ENCODE measurements around the gene MAGOHB.
"Not testable (repeated sequence)": the region's sequence is repeated elsewhere in the genome, so short reads cannot be mapped to it uniquely, and the experiment has no call there.

The MAGOHB gene

GRCh38 chr12:10611258-10611657 is 2.2 kb downstream of the MAGOHB start:
- DNase-seq, result not testable (repeated sequence)

- DNase-seq, result no peak
Measured at GRCh38 chr12:10610188-10610587, 3.2 kb downstream of the MAGOHB start.

- peak in 1 of 2 experiments; percentile 43 for DNase-seq
Measured at GRCh38 chr12:10607885-10608458, 5.4 kb downstream of the MAGOHB start.

GRCh38 chr12:10601860-10602259 is 11.5 kb downstream of the MAGOHB start:
- DNase-seq, result no peak

GRCh38 chr12:10600988-10601387 is 12.4 kb downstream of the MAGOHB start:
- no peak for DNase-seq

- no peak for DNase-seq
Measured at GRCh38 chr12:10595881-10596280, 17.5 kb downstream of the MAGOHB start.

GRCh38 chr12:10590966-10591365 is 22.4 kb downstream of the MAGOHB start:
- no peak for DNase-seq

GRCh38 chr12:10584415-10584814 is 29.0 kb downstream of the MAGOHB start:
- no peak for DNase-seq

- no peak for DNase-seq
Measured at GRCh38 chr12:10582704-10583103, 30.7 kb downstream of the MAGOHB start.

GRCh38 chr12:10582133-10582532 is 31.3 kb downstream of the MAGOHB start:
- not testable (repeated sequence) for DNase-seq

GRCh38 chr12:10574307-10574706 is 39.1 kb downstream of the MAGOHB start:
- DNase-seq, result no peak

- DNase-seq, result not testable (repeated sequence)
Measured at GRCh38 chr12:10572021-10572490, 41.4 kb downstream of the MAGOHB start.

- DNase-seq, result no peak
Measured at GRCh38 chr12:10571141-10571540, 42.3 kb downstream of the MAGOHB start.

- no peak for DNase-seq
Measured at GRCh38 chr12:10567813-10568212, 45.6 kb downstream of the MAGOHB start.

GRCh38 chr12:10563966-10564365 is 49.4 kb downstream of the MAGOHB start:
- no peak for DNase-seq

GRCh38 chr12:10563002-10563401 is 50.4 kb downstream of the MAGOHB start:
- no peak for DNase-seq

- DNase-seq, result peak in 1 of 2 experiments; percentile 72
Measured at GRCh38 chr12:10562306-10562933, 51.0 kb downstream of the MAGOHB start.

- DNase-seq, result no peak
Measured at GRCh38 chr12:10559244-10559643, 54.2 kb downstream of the MAGOHB start.

- DNase-seq, result peak in 1 of 2 experiments; percentile 13
Measured at GRCh38 chr12:10558789-10559188, 54.6 kb downstream of the MAGOHB start.

- DNase-seq, result no peak
Measured at GRCh38 chr12:10558301-10558700, 55.1 kb downstream of the MAGOHB start.

- no peak for DNase-seq
Measured at GRCh38 chr12:10557766-10558165, 55.6 kb downstream of the MAGOHB start.

GRCh38 chr12:10557329-10557728 is 56.1 kb downstream of the MAGOHB start:
- DNase-seq, result no peak

- DNase-seq, result no peak
Measured at GRCh38 chr12:10554756-10555481, 58.5 kb downstream of the MAGOHB start.

- no peak for DNase-seq
Measured at GRCh38 chr12:10554228-10554755, 59.1 kb downstream of the MAGOHB start.
